Lower lobe of right lung (tissue), 2 donors: ENCODE measurements around the gene HLA-A. TPM values are rescaled to one million over a fixed set of nuclear protein-coding genes. Genes with fewer than 3 reads are reported as not detected.

Source experiments
- ATAC-seq, 2 donors: fragments of 200-7000 bp; cut with Tn5 transposase; one replicate each; pipeline ENCODE4 v1.9.1; 2020 to 2022; ENCODE audit warnings: mild to moderate bottlenecking in 2 of 2, moderate library complexity in 2 of 2
- DNase-seq: peaks from one replicate; pipeline ENCODE4 v3.0.0-alpha.2; 2020
- H3K27ac ChIP-seq: fragments of 200-600 bp; one replicate; pipeline ENCODE4 v1.8.0; 2022
- H3K27me3 ChIP-seq: fragments of 200-600 bp; one replicate; pipeline ENCODE4 v1.8.0; 2022; ENCODE audit warnings: low read depth
- H3K36me3 ChIP-seq: fragments of 200-600 bp; one replicate; pipeline ENCODE4 v1.8.0; 2022; ENCODE audit warnings: mild to moderate bottlenecking
- H3K4me1 ChIP-seq: fragments of 200-600 bp; one replicate; pipeline ENCODE4 v1.8.0; 2022
- H3K4me3 ChIP-seq: fragments of 200-600 bp; one replicate; pipeline ENCODE4 v1.8.0; 2022; ENCODE audit warnings: mild to moderate bottlenecking
- H3K9me3 ChIP-seq: fragments of 200-600 bp; one replicate; pipeline ENCODE4 v1.8.0; 2022
- intact Hi-C: fragments of 100-400 bp; cut with DNase I; formaldehyde crosslinking; loops from one replicate; pipeline ENCODE4 v1.11.0; 2022
- total RNA-seq: library from RNA; stranded (reverse); fragmentation: NEBNext Ultra II Directional; extraction: Animal tissue kit (Norgen Biotek cat#: 25700); gene quantifications from one replicate; pipeline ENCODE4 v1.2.1, GENCODE V29; 2021
- TF ChIP-seq, protein P1 (sequence below): fragments of 200-600 bp; IDR thresholded peaks from one replicate; pipeline ENCODE4 v1.8.0; 2022; ENCODE audit warnings: antibody characterized with exemption, mild to moderate bottlenecking
- donor health status: DM: no; HTN: yes; CAD: no; lungs with severe emphysema.

HLA-A gene
- total RNA-seq, 1 donor from 2014 or later, result 1,064 TPM

DNA sequence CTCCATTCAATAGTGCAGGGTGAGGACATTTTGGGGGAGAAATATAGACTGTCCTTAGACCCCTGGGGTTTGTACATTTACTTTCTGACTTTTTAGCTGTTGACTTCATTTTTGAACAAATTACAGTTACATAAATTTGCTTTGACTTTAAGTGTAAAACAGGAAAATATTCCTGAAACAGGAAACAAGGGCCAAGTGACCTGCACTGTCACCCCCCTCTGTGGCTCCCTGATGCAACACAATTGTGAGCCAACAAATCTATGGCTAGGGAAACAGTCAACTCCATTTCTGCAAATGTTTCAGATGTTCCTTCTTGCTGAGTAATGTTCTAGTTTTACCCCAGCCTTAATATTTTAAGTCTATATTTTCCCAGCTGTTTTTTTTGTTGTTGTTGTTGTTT lies 39.8 kb downstream of the HLA-A start:
- Histone ChIP-seq H3K4me1 (peaks cover 5% of the 10 kb centered on the region), H3K36me3 (no peaks in the 10 kb centered on the region), H3K4me3 (no peak overlapping the region), H3K27ac (no peak overlapping the region), H3K27me3 (no peaks in the 10 kb centered on the region), H3K9me3 (no peaks in the 10 kb centered on the region)
- TF ChIP-seq, protein P1, sequence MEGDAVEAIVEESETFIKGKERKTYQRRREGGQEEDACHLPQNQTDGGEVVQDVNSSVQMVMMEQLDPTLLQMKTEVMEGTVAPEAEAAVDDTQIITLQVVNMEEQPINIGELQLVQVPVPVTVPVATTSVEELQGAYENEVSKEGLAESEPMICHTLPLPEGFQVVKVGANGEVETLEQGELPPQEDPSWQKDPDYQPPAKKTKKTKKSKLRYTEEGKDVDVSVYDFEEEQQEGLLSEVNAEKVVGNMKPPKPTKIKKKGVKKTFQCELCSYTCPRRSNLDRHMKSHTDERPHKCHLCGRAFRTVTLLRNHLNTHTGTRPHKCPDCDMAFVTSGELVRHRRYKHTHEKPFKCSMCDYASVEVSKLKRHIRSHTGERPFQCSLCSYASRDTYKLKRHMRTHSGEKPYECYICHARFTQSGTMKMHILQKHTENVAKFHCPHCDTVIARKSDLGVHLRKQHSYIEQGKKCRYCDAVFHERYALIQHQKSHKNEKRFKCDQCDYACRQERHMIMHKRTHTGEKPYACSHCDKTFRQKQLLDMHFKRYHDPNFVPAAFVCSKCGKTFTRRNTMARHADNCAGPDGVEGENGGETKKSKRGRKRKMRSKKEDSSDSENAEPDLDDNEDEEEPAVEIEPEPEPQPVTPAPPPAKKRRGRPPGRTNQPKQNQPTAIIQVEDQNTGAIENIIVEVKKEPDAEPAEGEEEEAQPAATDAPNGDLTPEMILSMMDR, result no peak
- intact Hi-C loops, result no loop called here
- DNase-seq (no peak), ATAC-seq (no peak)

DNA sequence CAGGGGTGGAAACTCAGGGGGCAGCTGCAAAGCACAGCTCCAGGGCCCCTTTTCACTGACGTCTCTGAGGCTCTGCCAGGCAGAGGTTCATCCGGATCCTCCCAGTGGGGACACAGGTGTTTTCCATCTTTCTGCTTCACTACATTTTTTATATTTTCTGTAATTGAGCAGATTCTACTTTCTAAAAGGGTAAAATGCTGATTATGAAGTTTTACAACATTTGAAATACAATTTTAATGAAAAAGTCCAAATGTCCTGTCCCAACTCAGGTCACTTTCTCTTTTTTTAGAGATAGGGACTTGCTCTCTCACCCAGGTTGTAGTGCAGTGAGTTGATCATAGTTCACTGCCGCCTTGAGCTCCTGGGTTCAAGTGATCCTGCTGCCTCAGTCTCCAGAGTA lies 41.9 kb downstream of the HLA-A start:
- TF ChIP-seq, protein P1, result no peak
- Histone ChIP-seq H3K9me3 (no peaks in the 10 kb centered on the region), H3K4me1 (no peaks in the 10 kb centered on the region), H3K27me3 (no peaks in the 10 kb centered on the region), H3K4me3 (no peak overlapping the region), H3K27ac (no peak overlapping the region), H3K36me3 (no peaks in the 10 kb centered on the region)
- DNase-seq (no peak), ATAC-seq (no peak)
- intact Hi-C loops, result no loop called here

DNA sequence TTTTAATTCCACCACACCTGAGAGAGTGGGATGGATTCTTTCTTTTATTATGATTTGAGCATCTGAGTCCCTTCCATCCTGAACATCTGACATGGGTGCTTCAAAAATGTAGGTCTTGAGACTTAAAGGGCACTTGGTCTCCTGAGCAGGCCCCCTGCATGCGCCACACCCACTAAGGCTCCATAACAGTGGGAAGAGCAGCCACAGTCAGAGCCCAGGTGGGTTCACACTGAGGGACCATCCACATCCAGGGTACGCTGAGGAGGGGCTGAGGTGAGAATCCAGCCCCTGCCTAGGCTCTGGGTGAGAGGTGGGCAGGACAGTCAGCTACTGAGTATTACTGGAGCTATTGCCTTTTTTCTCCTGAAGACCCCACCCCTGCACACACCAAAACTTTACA lies 42.7 kb downstream of the HLA-A start:
- H3K27me3 ChIP-seq, result no peaks in the 10 kb centered on the region
- H3K36me3 ChIP-seq, result no peaks in the 10 kb centered on the region
- DNase-seq (no peak), ATAC-seq (no peak)
- no peak overlapping the region for H3K4me3 ChIP-seq
- no peaks in the 10 kb centered on the region for H3K9me3 ChIP-seq
- no peak overlapping the region for H3K27ac ChIP-seq
- intact Hi-C loops, result no loop called here
- TF ChIP-seq, protein P1, result no peak
- no peaks in the 10 kb centered on the region for H3K4me1 ChIP-seq

DNA sequence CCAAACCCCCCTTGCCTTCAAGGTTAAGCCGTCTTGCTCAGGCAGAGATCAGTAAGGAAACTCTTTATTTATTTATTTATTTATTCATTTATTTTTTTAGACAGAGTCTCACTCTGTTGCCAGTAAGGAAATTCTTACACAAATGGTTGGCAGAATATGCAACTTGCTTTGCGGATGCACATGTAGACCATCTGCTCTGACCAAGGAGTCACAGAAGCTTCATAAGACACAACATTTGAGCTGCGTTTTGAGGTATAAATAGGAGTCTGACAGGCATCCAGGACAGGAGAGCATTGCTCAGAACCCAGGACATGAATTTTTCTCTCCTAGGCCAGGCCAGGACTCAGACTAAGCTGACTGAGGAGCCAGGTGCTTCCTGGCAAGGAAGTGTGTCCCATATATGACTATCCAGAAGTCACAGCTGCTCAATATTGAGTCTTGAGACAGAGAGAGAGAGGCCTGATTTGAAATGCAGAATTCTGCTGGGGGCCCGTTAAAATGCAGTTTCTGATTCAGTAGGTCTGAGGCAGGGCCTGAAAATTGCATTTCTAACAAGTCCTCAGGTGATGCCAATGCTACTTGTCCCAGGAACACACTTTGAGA lies 43.9 kb downstream of the HLA-A start:
- ATAC-seq (no peak), DNase-seq (no peak)
- TF ChIP-seq, protein P1, result no peak
- intact Hi-C loops, result no loop called here
- Histone ChIP-seq H3K4me3 (no peak overlapping the region), H3K27me3 (no peaks in the 10 kb centered on the region), H3K9me3 (no peaks in the 10 kb centered on the region), H3K27ac (no peak overlapping the region), H3K4me1 (no peaks in the 10 kb centered on the region), H3K36me3 (no peaks in the 10 kb centered on the region)

DNA sequence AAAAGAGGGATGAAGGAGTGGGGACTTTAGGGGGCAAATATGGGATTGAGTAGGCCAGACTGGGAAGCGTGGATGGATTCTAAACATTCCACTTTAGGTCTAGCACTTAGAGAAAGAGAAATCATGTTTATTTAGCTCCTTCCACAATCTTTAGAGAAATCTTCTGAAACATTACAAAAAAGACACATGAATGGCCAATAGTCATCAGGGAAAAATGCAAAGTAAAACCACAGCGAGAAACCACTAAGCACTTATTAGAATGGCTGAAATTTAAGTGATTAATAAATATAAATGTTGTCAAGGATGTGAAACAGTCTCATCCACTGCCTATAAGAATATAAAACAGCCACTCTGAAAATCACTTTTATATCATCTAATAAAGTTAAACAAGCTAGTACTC lies 46.9 kb downstream of the HLA-A start:
- intact Hi-C loops, result no loop called here
- ATAC-seq, result no peak
- no peak for DNase-seq
- no peaks in the 10 kb centered on the region for H3K9me3 ChIP-seq
- no peak overlapping the region for H3K4me3 ChIP-seq
- no peaks in the 10 kb centered on the region for H3K27me3 ChIP-seq
- no peaks in the 10 kb centered on the region for H3K4me1 ChIP-seq
- H3K36me3 ChIP-seq, result no peaks in the 10 kb centered on the region
- TF ChIP-seq, protein P1, result no peak
- H3K27ac ChIP-seq, result no peak overlapping the region

DNA sequence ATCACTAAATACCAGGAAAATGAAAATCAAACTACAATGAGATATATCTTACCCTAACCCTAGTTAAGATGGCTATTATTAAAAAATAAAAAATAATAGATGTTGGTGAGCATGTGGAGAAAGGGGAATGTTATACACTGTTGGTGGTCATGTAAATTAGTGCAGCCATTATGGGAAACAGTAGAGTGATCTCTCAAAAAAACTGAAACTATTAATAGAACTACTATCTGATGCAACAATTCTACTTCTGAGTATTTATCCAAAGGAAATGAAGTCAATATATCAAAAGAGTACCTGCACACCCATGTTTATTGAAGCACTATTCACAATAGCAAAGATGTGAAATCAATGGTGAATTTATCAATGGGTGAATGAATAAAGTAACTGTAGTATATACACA lies 48.6 kb downstream of the HLA-A start:
- no peaks in the 10 kb centered on the region for H3K27me3 ChIP-seq
- H3K9me3 ChIP-seq, result no peaks in the 10 kb centered on the region
- intact Hi-C loops, result no loop called here
- H3K4me3 ChIP-seq, result no peak overlapping the region
- DNase-seq, result no peak
- no peaks in the 10 kb centered on the region for H3K4me1 ChIP-seq
- no peak for ATAC-seq
- H3K36me3 ChIP-seq, result no peaks in the 10 kb centered on the region
- no peak overlapping the region for H3K27ac ChIP-seq
- TF ChIP-seq, protein P1, result no peak
